ENCODE data around the gene RBM23.

The RBM23 gene

DNA sequence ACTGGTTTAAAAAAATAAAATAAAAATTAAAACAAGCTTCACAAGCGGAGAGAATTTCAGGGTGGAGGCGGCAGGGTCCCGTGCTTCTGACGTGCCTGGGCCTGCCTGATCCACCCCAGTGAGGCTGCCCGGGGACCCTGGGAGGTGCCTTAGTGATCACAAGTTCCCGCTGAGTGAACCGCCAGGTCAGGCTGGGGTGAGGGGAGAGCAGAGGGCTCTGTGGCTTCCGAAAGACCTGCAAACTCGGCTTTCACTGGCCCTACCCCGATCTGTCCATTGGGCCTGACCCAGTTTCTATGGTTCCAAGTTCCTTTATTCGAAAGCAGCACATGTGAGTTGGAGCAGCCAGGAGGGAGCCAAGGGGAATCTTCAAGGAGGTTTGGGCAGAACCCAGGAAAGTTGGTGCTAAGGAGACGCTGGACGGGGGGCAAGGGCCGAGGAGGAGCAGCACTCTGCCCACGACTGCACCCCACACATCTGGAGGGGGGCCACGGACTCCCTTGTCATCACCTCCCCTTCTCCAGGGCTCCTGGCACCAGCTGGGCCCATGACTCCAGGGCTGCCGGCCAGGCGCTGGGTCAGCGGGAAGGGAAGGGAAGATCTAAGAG lies 69.6 kb downstream of the RBM23 start:
- no peak overlapping the region for H3K27ac Mint-ChIP-seq
- no peaks in the 10 kb centered on the region for H3K36me3 Mint-ChIP-seq
- no peak overlapping the region for H3K4me3 Mint-ChIP-seq
- H3K27me3 Mint-ChIP-seq = no peaks in the 10 kb centered on the region
- H3K4me1 Mint-ChIP-seq = peaks cover 4% of the 10 kb centered on the region
- no peaks in the 10 kb centered on the region for H3K9me3 Mint-ChIP-seq

DNA sequence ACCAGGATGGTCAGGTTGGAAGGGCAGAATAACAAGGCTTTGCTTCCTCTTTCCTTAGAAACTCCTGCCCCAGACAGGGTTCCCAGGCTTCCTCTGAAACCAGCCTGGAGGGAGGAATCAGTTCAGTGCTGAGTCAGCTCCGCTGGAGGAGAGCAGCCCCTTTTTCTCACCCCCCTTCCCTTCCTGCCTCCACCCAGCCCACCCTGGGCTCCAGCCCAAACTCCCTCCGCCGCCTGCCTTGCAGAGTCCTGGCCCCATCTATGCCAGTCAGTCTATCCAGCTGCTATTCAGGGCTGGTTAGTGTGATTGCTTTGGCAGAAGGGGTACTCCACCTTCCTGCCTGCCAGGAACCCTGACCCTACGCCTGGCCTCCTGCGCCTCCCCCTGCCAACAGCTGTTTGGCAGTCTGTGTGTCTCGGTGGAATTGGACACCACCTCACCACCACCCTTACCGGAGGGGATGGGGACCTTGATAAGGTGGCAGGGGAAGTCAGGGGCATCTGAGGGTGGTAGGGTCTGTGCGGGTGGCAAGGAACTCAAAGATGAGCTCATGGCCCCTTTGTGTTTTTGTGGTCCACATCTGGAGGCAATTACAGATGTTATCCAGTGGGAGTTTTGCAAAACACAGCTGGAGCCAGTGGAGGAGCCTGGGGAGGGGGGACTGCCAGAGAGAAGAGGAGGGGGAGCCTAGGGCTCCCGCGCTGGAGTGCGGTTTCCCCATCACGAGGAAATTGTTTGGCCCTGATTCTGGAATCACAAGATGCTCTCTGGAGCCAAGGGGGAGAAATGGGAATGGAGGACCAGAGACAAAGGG lies 70.4 kb downstream of the RBM23 start:
- Mint-ChIP-seq H3K27me3 (no peaks in the 10 kb centered on the region), H3K27ac (no peak overlapping the region), H3K4me3 (no peak overlapping the region), H3K4me1 (peaks cover 4% of the 10 kb centered on the region), H3K36me3 (no peaks in the 10 kb centered on the region), H3K9me3 (no peaks in the 10 kb centered on the region)

DNA sequence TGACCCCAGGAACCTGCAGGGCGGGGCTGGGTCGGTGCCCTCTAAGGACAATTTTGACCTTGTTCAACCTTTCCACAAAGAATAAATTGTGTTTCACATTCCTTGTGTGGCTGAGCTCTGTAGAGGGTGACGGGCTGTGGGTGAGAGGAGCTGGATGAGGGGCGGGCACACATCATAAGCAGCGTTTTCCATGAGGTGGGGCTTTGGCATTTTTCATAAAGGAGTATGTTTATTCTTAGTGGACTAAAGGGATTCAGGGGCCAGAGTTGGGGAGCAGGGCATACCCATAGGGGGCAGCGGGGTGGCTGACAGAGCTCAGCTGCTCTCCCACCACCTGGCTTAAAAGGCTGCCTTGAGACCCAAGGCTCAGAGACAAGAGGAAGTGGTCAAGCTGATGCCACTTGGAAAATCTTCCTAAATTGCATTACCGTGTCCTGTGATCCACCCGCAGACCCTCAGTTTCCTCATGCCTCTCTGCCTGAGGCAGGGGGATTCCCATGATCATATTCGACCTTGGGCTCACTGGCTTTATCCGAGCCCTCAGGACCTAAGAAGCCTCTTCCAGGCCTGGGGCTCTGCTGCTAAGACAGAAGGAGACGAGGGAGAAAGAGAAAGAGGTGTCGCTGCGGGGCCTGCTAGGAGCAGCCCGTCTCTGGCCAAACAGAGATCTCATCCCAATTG lies 71.1 kb downstream of the RBM23 start:
- Mint-ChIP-seq H3K36me3 (no peaks in the 10 kb centered on the region), H3K4me3 (no peak overlapping the region), H3K9me3 (no peaks in the 10 kb centered on the region), H3K4me1 (peaks cover 2% of the 10 kb centered on the region), H3K27me3 (no peaks in the 10 kb centered on the region), H3K27ac (no peak overlapping the region)

DNA sequence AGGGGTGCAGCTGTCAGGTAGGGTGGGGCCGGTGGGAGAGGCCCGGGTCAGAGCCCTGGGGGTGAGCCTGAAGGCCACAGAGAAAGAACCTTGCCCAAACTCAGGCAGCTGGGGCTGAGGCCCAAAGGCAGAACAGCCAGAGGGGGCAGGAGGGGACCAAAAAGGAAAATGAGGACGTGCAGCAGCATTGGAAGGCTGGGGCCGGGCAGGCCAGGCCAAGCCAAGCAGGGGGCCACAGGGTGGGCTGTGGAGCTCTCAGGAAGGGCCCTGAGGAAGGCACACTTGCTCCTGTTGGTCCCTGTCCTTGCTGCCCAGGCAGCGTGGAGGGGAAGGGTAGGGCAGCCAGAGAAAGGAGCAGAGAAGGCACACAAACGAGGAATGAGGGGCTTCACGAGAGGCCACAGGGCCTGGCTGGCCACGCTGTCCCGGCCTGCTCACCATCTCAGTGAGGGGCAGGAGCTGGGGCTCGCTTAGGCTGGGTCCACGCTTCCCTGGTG lies 72.1 kb downstream of the RBM23 start:
- no peaks in the 10 kb centered on the region for H3K36me3 Mint-ChIP-seq
- H3K9me3 Mint-ChIP-seq = no peaks in the 10 kb centered on the region
- no peak overlapping the region for H3K27ac Mint-ChIP-seq
- H3K27me3 Mint-ChIP-seq = no peaks in the 10 kb centered on the region
- peak overlapping the region; percentile 11 for H3K4me3 Mint-ChIP-seq
- no peaks in the 10 kb centered on the region for H3K4me1 Mint-ChIP-seq

DNA sequence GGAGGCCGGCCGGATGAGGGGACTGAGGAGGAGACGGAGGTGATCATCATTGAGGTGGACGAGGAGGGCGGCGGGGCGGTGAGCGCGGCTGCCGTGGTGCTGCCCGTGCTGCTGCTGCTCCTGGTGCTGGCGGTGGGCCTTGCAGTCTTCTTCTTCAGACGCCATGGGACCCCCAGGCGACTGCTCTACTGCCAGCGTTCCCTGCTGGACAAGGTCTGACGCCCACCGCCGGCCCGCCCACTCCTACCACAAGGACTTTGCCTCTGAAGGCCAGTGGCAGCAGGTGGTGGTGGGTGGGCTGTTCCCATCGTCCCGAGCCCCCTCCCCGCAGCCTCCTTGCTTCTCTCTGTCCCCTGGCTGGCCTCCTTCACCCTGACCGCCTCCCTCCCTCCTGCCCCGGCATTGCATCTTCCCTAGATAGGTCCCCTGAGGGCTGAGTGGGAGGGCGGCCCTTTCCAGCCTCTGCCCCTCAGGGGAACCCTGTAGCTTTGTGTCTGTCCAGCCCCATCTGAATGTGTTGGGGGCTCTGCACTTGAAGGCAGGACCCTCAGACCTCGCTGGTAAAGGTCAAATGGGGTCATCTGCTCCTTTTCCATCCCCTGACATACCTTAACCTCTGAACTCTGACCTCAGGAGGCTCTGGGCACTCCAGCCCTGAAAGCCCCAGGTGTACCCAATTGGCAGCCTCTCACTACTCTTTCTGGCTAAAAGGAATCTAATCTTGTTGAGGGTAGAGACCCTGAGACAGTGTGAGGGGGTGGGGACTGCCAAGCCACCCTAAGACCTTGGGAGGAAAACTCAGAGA lies 72.9 kb downstream of the RBM23 start:
- Mint-ChIP-seq H3K9me3 (no peaks in the 10 kb centered on the region), H3K27me3 (no peaks in the 10 kb centered on the region), H3K4me1 (no peaks in the 10 kb centered on the region), H3K4me3 (no peak overlapping the region), H3K36me3 (no peaks in the 10 kb centered on the region), H3K27ac (peak overlapping the region; percentile 38)

DNA sequence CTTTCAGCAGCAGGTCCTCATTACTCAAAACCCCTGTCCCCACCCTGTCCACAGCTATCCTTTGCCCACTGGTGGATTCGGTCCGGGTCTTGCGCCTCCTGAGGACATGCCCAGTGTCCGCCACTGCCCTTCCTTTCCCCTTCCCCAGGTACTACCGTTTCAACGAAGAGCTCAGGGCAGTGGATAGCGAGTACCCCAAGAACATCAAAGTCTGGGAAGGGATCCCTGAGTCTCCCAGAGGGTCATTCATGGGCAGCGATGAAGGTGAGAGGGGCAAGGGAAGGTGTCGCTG lies 73.9 kb downstream of the RBM23 start:
- Mint-ChIP-seq H3K4me1 (no peaks in the 10 kb centered on the region), H3K9me3 (no peaks in the 10 kb centered on the region), H3K27ac (no peak overlapping the region), H3K27me3 (no peaks in the 10 kb centered on the region), H3K4me3 (no peak overlapping the region), H3K36me3 (no peaks in the 10 kb centered on the region)

DNA sequence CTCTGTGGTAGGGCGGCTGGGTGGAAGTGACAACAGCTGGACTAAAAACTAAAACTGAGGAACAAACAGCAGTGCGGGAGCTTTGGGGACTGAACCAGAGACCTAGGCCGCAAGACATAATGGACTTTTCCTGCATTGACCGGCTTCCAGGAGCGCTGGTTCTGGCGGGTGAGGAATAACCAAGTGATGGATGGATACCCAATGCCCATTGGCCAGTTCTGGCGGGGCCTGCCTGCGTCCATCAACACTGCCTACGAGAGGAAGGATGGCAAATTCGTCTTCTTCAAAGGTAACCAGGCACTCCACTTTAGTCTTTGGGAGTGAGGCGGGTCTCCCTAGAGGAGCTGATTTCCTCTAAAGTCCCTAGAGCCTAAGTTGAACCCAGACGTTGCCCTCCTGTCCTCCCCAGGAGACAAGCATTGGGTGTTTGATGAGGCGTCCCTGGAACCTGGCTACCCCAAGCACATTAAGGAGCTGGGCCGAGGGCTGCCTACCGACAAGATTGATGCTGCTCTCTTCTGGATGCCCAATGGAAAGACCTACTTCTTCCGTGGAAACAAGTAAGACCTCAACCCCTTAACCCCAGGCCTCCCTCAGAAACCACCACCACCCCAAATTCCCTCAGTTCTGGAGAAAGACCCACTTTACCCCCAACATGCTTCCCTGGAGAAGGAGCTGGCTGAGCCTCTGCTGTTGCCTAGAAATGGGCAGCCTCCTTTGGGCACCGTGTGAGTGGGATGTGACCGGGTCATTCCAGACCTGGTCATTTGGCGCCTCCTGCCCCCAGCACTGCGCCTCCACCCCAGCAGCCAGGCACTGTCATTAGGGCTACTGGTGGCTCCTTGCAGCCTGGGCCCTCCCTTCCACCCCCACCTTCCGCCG lies 74.5 kb downstream of the RBM23 start:
- no peaks in the 10 kb centered on the region for H3K9me3 Mint-ChIP-seq
- H3K36me3 Mint-ChIP-seq = no peaks in the 10 kb centered on the region
- H3K27me3 Mint-ChIP-seq = no peaks in the 10 kb centered on the region
- H3K4me3 Mint-ChIP-seq = no peak overlapping the region
- no peaks in the 10 kb centered on the region for H3K4me1 Mint-ChIP-seq
- H3K27ac Mint-ChIP-seq = no peak overlapping the region

Measured in activated naive CD4-positive, alpha-beta T cell treated with anti-CD3 and anti-CD28 coated beads, Interleukin-2, amount 50 U/mL, for 24 hours (primary cell).